HG02623 (cell line): ENCODE results near the gene PPP3CB.

ENCODE experiments used
- ATAC-seq: cut with Tn5 transposase; IDR thresholded peaks from one replicate; pipeline ENCODE4 v1.9.1; 2021; ENCODE audit warnings: moderate library complexity; ENCODE audit not compliant: unreplicated experiment

The PPP3CB gene

DNA sequence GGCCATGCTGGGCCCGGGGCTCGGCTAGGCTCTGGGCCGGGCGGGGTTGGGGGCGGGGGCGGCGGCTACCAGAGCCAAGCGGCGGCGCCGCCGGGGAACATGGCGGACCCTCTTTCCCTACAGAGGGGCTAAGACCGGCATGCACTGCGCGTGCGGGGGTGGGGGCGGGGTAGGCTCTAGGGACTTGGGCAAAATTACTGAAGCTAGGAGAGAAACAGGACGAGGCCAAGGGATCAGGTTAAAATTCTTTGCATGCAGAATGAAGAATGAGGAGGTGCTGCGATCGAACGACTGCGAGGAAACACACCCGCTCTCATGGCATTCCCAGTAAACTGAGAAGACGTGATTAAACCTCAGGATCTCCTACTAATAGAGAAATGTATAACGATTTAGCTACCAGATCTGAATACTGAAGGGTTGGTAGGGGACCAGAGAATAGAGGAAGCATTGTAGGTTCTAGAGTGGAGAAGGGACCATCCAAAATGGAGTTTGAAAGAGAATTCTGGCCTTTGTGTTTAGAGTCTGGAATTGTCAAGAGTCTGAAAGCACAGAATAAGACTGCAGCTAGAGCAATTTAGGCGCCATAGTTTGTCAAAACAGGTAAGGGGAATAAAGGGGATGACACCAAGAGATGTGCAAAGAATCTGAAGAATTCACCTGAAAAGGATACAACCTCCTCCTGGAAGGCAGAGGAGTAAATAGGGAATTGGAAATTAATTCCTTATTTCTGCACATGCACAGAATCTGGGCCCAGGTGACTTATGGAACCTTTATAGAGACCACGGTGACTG lies at the start of gene PPP3CB:
Gene PPP3CB, minus strand, starts transcription at position 141 of the 791 bp plus-strand sequence. Its CDS starts 135 bp downstream, at position 6.
- ATAC-seq, result peak; percentile 62

DNA sequence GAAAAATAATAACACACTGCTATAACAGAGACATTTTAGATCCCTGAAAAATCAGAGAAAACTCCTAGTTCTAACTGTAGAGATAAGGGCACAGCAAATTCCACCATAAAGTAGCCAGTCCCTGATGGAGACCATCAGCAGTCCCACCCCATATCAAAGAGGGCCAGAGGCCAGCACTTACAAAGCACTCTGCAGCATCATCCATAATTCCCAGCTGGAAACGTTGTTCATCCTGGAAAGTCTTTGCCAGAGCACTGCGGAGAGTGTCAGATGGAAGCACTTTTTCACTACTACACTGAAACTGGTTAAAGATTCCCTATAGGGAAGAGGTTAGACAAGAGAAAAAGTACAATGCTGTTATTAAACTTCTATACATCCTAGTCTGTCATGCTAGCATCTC lies 49.5 kb upstream of the PPP3CB start:
- ATAC-seq, result no peak

DNA sequence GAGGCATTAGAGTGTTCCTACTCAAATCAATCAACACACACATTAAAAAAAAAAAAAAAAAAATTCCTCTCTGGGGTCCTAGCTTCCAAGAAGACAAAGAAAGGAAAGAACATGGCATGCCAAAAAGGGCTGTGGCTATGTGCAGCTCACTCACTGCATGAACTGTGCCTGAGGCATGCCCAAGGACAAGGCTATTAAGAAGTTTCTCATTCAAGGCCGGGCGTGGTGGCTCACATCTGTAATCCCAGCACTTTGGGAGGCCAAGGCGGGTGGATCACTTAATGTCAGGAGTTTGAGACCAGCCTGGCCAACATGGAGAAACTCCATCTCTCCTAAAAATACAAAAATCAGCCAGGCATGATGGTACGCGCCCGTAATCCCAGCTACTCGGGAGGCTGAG lies 41.9 kb upstream of the PPP3CB start:
- ATAC-seq, result no peak

DNA sequence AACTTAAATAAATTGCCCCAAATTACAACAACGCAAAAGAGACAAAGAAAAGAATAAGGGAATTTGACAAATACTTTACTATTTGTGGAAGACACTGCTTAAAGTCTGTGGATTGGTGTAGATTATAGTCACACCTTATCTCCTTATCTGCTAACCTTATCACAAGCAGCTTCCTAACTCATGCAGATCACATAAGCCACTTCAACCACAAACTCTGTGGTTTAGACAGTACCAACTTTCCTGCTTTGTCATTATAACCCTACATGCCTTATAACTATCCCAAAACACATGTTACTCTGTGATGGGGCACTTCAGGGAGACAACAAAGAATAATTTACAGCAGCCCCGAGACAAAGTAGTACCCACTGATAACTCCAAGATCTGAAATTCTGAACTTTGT lies 41.5 kb upstream of the PPP3CB start:
- ATAC-seq, result no peak

DNA sequence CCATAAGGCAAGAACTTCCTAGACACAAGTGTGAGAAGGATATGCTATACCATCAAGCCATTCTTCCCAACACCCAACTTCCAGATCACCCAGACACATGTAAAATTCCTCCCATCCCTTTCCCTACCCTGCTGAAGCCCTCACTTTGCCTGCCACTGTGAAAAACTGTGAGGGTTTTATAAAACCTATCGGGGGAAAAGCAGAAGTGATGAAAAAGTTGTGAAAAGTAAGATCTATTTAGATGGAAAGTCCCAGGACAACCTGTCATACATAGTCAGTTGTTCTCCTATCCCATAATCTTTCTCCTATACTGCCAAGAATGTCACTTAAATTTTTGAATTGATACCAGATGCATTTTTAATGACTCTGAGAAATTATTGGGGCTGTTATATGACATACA lies 39.0 kb upstream of the PPP3CB start:
- no peak for ATAC-seq

DNA sequence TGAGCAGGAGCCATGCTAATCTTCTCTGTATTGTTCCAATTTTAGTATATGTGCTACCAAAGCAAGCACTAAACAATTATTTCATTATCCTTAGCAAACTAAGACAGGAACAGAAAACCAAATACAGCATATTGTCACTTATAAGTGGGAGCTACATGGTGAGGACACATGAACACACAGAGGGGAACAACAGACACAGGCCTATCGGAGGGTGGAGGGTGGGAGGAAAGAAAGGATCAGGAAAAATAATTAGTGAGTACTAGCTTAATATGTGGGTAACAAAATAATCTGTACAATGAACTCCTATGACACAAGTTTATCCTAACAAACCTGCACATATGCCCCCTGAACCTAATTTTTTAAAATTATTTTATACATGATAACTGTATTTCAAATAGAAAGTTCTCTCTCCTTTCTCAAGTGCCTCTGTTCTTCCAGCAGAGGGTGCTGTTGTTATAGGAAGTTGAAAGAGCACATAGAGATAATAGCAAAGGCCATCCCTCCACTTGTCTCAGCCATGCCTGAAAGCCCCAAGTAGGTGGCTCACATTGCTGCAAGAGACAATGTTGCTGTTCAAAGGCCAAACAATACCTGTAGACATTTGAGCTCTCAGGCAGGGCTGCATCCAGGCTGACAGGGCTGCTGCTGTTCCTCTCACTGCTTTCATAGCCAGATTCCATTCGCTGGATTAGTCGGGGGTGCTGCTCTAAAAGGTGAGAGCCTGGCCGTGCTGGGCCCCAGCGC lies 33.4 kb upstream of the PPP3CB start:
- ATAC-seq, result no peak

DNA sequence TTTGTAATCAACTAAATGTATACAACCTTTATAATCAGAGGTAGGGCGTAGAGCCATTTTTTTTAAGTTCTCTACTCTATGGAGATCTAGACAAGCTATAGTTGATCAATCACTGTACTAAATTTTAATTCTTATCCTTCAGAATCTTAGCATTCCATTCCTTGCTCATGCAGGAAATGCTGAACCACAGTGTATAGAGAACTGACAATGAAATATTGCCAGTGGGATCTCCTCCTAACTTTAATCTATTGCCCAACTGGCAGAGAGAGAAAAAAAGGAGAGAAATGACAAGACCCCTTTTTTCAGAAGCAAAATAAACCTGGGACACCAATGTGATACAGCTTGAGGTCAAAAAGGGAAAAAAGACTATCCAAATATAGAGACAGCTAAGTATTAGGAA lies 26.4 kb upstream of the PPP3CB start:
- ATAC-seq, result no peak

DNA sequence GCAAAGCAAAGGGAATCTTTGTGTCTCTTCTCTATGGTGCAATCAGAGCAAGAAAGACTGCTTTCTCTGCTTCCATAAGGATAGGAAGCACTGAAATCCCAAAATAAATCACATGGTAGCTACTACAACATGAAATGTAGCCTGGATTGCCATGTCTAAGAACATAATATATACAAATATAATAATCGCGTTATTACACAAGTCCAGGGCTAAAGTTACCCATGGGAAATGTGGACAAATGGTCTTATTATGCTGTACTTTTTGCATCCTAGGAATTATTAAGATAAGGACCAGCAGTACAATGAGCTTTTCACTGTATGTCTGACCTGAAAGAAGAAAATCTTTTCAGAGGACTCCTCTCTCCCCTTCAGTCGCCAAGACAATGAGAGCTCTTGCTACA lies 23.5 kb upstream of the PPP3CB start:
- ATAC-seq, result no peak

DNA sequence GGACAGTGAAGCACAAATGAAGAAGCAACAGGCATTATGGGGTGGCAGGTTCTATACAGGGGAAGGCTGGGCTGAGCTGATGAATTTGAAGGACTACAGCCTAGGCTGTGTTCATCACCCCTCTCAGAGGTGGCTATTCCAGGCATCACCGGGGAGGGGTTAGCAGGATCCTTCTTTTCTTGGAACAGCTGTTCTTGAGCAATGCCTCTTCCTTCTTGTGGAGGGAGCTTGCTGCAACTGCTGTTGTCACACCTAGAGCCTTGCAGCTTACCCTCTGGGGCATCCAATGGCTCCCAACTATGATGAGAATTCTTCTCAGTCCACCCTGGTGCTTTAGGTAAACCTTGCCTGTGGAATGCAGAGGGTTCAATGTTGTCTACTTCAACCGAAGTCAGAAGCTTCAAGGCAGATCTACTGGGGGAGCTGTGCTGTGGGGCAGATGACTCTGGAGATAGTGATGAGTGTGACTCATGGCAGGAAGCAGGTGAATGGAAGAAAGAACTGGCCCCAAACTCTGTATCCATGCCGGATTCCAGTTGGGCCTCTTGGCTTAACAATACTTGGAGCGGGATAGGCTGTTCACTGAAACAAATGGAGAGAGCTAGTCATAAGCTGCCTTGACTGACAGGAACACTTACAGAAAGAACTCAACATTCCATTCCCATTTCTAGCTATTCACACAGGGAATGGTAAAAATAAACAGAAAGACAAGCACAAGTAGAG lies 21.5 kb upstream of the PPP3CB start:
- ATAC-seq, result no peak

DNA sequence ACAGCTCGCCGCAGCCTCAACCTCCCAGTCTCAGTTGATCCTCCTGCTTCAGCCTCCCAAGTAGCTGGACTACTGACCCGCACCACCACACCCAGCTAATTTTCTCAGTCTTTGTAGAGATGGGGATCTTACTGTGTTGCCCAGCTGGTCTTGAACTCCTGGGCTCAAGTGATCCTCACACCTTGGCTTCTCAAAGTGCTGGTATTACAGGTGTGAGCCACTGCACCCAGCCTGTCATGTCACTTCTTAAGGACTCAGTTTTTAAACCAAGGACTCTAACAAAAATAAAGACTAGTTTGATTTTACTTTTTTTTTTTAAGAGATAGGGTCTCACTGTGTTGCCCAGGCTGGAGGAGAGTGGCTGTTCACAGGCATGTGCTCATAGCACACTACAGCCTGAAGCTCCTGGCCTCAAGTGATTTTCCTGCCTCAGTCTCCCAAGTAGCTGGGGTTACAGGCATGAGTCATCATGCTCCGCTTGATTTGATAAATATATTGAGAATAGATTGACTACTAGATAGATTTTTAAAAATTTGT lies 16.5 kb upstream of the PPP3CB start:
- ATAC-seq, result no peak

DNA sequence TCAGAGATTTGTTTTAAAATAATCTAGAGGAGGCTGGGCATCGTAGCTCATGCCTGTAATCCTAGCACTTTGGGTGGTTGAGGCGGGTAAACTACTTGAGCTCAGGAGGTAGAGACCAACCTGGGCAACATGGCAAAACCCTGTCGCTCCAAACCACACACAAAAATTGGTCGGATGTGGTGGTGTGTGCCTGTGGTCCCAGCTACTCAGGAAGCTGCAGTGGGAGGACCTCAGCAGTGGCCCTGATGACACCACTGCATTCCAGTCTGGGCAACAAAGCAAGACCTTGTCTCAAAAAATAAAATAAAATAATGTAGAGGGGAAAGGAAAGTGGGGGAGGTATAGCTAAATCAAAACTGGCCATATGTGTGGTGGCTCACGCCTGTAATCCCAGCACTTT lies 13.9 kb upstream of the PPP3CB start:
- no peak for ATAC-seq

DNA sequence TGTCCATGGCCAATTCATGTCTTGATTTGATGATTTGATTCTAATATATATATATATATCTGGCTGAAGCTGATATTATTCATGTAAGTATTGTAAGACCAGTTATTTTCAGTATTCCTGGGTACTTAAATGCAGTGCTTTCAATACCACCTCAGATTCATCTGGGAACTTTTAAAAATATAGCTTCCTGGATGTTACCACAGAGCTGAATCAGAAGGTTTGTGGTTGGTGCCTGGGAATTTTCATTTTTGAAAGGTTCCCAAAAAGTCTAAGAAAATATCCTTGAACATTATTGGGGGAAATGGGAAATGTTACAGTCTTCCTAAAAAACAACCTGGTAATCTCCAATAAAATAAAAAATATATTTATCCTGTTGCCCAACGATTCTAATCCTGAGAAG lies 10.7 kb upstream of the PPP3CB start:
- no peak for ATAC-seq

DNA sequence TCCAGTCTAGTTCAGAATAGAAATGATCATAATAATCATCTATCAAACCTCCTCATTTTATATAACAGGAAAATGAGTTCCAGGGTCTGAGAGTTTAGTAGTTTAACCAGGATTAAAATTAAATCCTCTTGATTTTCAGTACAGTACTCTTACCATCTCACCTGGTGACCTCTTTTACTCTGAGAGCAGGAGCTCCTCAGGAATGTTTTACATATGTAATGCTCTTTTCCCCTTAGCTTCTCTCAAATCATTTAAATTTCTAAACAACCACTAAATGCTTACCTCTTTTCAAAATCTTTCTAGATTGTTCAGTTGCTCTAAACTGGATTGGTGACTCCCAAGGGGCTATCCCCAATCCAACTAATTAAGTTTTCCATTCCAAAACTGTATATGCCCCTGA lies 10.2 kb upstream of the PPP3CB start:
- ATAC-seq, result no peak

DNA sequence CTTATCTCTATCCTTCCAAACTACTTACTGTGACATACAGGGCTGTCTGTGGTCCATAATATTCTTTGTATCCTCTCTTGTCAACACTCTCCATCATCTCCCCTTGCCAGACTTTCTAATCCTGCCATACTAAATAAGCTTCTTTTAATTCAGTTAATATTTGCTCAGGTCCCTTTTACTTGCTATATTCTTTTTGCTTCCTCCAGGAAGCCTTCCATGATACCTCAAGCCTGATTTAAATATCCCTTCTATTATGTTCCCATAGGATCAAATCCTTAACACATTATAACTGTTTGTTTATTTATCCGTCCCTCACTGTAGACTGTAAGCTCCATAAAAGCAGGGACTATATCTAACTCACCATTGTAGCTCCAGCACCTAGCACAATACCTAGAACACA lies 7.2 kb upstream of the PPP3CB start:
- ATAC-seq, result no peak

DNA sequence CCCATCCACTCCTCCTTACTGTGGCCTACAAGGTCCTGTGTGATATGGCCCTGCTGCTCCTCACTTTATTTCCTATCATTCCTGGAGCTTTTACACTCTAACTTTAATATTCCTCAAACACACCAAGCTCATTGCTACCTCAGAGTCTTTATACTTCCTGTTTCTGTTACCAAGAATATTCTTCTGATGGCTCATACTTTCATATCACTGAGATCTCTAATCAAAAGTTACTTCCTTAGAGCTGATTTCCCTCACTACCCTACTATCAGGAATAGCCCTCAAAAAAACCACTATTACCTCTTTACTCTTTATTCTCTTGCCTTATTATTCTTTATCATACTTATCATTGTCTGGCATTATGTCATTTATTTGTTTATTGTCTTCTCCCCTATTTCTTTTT lies 5.8 kb upstream of the PPP3CB start:
- ATAC-seq, result no peak

DNA sequence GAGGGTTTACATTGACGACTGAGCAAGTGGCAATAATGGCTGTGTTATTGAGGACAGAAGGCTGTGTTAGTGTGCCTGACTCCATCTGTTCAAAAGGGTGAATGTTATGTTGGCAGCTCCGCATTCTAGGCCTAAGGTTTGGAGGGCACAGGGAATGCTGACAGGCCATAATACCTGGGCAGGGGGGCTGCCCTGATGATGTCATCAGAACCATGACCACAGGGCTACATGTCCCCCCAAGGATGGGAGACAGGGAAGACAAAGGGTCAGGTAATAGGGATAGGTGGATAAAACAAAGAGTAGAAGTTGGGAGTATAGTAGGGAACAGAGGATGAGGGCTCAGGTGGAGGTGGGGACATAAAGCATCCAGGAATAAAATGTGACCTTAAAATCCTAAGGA lies 1.8 kb upstream of the PPP3CB start:
- ATAC-seq, result no peak

DNA sequence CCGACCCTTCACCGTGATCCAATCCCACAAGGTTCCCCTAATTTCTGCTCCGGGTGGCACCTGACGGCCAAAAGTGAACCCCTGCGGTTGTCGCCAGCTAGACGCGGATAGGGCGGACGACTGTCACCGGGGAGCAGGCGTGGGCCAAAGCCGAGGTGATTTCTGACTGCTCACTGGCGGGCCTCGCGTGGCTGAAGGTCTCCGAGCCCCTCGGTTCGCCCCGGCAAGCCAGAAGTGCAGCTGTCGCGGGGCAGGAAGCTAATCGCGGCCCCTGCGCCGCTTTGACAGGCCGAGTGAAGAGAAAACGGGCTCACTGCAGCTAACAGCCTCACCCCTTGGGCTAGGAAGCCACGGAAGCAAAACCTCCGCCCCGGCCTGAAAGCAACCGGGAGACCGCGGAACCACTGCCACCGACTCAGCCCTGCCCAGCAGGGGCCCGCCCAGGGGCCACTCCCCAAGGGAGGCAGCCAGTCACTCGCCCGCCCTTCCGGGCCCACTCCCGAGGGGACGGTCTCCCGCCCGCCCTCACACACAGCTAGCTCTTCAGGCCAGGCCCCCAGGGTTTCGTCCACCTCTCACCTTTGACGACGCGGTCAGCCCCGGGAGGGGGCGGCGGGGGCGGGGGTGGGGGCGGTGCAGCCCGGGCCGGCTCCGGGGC lies 469 bp downstream of the PPP3CB start:
- ATAC-seq, result peak; percentile 94

DNA sequence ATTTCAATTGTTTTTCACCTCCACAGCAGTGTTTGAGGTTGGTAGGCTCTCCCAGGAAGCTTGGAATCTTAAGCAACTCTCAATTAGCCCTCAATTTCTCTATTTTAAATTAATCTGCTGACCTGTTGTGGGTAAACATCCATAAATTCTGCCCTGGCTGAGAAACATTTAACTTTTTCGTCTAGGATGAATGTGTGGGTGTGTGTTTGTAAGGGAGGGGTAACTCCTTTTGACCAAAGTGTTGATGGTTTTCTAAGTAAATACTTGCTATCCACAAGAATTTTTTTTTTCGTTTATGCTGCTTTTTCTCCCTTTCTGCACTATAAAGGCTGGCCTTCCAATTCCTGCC lies 973 bp downstream of the PPP3CB start:
- ATAC-seq, result no peak

DNA sequence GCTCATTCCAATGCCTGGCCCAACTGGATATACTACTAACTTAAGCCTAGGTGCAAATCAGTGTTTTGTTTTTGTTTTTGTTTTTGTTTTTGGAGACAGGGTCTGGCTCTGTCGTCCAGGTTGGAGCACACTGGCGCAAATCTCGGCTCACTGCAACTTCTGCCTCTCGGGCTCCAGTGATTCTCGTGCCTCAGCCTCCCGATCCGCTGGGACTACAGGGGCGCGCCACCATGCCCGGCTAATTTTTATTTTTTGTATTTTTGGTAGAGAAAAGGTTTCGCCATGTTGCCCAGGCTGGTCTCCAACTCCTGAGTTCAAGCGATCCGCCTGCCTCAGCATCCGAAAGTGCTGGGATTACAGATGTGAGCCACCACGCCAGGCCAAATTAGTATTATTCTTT lies 1.6 kb downstream of the PPP3CB start:
- ATAC-seq, result no peak

DNA sequence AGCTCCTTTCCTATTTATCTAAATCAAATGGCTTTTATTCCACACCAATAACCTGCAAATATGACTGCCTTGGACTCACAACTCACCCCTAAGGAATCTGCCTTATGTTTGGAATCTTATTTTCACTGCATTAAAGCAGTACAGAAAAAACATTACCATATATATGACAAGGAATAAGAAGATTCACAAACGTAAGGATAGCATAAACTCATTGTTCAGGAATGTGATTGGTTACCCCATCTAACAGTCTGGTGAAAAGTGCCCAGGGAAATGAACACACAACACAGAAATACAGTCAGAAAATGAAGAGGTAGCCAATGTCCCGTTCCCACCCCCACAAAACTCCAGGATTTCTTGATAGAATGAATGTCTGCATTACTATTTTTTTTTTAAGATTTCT lies 2.0 kb downstream of the PPP3CB start:
- no peak for ATAC-seq

DNA sequence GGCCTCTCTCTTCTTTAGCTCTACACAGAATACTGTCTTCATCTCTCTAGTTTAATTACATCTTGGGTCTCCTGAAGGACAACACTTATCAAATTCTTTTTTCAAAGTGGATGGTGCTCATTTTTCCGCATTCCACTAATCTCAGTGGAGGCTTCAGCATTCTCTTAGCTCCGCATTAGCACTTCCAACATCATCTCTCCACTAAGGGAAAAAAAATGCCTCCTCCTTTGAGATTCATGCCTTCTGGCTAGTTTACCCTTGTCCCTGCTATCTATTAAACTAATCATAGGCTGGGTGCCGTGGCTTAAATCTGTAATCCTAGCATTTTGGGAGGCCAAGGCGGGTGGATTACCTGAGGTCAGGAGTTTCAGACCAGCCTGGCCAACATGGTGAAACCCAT lies 9.2 kb downstream of the PPP3CB start:
- ATAC-seq, result no peak
